ENCODE measurements around the gene CDH12.
"Not testable (repeated sequence)": the region's sequence is repeated elsewhere in the genome, so short reads cannot be mapped to it uniquely, and the experiment has no call there.

The CDH12 gene

DNA sequence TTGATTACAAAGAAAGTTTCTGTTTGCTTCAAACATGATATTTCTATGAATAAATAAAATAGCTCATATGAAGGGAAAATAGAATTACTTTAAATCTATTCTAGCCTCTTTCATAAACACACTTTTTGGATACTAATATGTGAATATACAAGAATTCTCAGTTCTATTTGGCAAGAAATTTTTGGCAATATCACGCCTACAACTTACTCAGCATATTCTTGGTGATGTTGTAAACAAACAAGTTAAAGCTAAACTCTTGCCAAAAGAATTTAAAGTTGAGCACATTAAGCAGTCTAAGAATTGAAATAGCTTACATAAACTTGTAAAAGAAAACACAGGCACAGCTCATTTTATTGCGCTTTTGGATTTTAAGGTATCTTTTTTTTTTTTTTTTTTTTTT, 209.8 kb downstream of the CDH12 start:
- DNase-seq = no peak

DNA sequence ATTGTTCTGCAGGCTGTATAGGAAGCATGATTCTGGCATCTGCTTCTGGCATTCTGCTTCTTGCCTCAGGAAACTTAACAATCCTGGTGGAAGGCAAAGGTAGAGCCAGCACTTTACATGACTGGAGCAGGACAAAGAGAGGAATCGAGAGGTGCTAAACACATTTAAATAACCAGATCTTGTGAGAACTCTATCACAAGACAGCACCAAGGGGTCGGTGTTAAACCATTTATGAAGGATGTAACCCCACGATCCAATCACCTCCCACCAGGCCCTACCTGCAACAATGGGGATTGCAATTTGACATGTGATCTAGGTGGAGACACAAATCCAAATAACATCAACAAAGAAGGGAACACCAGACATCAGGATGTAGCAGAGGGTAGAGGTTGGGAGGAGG, 221.5 kb downstream of the CDH12 start:
- DNase-seq = no peak

DNA sequence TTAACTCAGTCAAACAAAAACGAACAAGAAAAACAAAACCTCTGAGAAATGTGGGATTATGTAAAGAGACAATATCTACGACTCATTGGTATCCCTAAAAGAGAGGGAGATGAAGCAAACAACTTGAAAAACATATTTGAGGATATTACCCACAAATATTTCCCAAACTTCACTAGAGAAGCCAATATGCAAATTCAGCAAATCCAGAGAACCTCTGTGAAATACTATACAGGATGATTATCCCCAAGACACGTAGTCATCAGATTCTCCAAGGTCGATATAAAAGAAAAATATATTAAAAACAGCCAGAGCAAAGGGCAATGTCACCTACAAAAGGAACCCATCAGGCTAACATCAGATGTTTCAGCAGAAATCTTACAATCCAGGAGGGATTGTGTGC, 226.1 kb downstream of the CDH12 start:
- no peak for DNase-seq

DNA sequence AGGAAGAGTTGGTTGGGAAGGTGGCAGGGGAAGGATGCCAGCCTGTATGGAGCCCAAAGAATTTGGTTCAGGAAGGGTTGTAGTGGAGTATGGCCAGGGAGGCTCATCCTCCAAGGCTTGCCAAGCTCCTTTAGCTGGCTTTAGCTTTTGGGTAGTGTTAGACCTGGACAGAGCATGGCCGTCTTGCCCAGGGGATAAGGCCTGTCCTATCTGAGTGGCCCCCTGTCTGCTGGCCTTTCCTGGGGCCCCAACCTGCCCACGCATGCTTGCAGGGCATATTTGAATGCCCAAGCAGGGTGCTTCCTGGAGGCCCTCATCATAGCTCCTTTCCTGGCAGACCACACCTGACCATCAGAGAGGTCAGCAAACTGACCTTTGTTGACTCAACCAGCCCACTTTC, 227.7 kb downstream of the CDH12 start:
- DNase-seq = no peak

DNA sequence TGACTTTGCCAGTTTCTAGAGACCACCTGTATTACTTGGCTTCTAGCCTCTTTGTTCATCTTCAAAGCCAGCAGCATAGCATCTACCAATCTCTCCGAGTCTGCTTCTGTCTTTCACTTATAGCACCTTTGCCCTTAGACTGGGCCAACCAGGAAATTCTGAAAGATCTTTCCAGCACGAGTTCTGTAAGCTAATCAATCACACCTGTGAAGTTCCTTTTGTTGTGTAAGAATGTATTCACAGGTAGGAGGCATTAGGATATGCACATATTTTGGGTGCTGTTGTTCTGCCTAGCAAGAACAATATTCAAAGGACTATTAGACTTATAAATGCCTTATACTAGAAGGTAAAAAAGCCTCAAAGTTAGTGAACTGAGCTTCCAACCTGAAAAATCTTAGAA, 232.1 kb downstream of the CDH12 start:
- DNase-seq = no peak

DNA sequence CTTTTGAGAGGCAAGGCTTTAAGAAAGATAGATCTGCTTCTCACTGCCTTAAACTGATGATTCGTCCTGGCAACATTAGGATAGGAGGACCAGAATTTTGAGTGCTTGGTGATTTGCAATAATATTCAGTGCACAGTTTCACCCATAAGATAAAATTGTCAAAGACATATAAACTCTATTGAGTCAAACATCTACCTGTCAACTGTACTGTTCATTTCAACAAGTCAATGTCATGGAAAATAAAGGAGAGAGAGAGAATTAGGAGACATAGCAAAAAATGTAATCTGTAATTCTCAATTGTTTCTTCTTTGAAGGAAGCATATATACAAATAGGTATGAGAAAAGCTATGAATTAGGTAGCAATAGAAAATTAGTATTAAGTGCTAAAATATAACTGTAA, 237.2 kb downstream of the CDH12 start:
- DNase-seq = no peak

DNA sequence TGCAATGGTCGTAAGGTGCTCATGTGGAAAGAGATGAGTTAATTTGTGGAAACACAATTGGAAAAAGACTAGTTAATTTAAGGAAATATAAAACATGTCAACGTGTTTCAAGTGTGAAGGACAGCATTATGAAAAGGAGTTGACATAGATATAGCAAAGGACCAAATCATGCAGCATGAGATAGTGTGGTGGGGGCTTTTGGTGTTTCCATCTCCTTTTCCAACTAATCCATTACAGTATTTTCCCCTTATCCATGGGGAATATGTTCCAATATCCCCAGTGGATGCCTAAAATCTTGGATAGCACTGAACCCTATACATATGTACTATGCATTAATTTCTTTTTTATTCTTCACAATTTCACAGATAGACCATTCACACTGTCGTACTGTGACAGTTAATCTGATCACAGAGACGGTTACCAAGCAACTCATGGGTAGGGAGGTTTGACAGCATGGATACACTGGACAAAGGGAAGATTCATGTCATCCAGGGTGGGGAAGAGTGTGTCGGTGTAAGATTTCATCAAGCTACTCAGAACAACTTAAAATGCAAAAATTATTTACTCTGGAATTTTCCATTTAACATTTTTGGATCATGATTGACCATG, 238.6 kb downstream of the CDH12 start:
- DNase-seq = no peak

DNA sequence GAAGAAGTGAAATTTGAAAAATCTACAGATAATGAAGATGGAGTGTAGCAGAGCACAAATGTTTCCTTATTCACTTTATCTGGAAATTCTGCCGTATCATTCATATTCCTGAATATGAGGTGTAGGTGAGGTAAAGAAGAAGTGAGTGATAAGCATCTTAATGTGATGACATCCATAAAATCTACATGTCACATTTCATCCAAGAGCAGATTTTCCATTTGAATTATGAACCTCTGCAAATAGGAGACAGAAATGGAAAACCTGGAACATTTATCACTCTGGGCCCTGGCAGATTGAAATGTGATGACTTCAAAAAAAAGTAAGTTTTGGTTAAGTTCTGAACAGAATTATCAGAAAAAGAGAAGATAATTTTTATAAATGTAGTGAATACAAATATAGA, 240.2 kb downstream of the CDH12 start:
- DNase-seq = no peak

DNA sequence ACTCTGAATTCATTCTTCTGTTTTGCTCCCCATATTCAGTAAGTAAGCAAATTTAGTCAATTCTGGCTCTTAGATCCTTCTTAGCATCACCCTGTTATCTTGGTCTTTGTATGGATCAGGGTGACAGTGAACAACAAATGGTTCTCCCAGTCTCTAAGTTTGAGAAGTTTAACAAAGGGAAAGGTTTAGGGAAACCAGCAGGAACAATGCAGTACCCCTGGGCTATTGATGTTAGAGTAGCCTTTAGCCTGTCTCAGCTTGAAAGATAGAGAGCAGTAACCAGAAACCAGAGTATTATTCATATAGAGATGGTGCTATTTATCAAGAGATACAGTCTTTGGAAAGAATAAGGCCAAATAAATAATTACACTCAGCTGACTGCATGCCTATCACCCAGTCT, 241.8 kb downstream of the CDH12 start:
- no peak for DNase-seq

DNA sequence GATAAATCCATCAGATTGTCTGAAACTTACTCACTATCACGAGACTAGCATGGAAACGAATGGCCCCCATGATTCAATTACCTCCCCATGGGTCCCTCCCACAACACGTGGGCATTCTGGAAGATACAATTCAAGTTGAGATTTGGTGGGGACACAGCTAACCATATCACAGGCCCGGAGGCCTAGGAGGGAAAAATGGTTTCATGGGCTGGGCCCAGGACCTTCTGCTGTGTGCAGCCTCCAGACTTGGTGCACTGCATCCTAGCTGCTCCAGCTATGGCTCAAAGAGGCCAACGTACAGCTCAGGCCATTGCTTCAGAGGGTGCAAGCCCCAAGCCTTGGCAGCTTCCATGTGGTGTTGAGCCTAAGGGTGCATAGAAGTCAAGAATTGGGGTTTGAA, 245.6 kb downstream of the CDH12 start:
- not testable (repeated sequence) for DNase-seq

DNA sequence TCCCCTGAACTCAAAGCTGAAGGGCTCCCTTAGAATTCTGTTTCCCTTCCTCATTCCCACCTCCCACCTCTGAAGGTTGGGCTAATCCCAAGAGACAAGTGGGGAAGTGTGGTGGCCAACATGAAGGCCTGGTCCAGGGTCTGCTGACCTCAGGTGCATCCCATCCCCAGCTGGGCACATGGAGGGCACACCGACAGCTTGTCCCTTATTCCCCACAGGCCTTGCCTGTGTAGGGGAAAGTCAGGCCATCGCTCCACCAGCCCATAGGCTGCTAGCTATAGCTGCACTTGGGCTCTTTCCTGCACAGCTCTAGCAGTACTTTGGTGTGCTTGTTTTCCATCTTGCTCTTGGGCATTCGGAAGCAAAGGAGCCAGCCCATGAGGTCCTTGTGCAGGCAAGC, 247.7 kb downstream of the CDH12 start:
- no peak for DNase-seq

DNA sequence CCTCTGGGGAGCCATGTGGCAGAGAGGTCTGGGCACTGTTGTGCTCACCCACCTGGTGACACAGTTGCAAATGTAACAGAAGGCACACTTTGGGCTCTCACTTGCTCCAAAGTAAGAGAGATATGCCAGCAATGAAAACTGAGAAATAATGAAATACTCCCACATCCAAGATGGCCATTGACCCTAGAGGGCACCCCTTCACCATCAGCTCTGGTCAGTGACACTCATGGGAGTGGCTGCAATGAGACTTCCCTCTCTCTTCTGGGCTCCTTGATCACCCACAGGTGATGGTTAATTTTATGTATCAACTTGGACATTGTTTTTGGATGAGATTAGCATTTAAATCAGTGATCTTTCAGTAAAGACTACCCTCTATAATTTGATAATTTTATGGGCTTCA, 248.4 kb downstream of the CDH12 start:
- DNase-seq = no peak

DNA sequence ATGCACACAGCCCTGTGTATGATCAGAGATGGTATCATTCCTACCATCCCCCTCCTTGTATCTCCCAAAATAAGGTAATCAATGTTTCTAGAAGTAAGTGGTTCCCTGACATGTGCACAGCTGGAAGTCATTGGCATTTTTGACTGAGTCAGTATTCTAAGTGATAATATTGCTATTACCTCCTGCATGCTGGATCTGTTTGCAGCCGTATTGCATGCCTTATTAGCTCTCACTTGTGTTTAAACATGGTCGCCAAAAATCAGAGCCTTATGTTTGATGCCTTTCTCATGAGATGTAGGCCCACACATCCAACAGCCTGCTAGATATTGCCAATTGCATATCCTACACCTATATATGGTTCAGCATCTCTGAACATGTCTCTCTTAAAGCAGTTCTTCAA, 254.3 kb downstream of the CDH12 start:
- DNase-seq = no peak

DNA sequence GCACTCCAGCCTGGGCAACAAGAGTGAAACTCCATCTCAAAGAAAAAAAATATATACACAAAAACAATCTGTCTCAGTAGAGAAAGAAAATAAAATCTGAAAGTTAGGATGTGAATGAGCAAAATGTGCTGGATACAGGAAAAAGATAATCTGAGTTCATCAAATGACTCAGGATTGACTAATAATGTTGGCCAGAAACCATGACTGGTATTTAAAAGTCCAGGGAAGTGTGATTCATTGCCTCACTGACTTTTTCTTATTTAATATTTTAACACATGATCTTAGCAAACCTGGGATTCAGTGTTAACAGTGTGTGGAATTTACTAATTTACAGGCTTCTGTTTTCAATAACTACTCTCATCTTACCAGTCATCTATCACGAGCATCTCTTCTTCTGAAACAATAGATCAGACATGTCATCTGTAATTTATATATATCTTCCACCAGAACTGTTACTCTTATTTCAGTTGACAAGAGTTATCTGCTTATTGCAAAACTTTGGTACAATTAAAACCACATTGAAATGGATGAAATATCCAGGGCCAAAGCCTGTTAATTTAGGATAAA, 256.7 kb downstream of the CDH12 start:
- no peak for DNase-seq

DNA sequence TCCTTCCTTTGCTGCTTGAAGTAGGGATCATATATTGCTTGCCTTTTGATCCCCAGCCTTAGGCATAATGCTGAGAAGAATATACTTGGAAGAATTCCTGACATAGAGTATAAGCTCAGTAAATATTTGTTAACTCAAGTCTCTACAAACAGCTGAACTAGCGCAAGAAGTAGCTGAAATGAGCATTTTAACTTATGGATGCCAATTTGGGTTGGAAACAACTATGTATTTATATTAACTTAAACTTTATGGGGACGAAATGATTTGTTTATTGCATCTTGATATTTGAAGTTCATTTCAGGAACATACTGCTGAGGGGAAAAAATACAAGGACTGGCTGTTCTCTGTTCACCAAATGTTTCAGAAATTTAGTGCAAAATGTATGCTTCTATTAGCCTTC, 258.7 kb downstream of the CDH12 start:
- no peak for DNase-seq

DNA sequence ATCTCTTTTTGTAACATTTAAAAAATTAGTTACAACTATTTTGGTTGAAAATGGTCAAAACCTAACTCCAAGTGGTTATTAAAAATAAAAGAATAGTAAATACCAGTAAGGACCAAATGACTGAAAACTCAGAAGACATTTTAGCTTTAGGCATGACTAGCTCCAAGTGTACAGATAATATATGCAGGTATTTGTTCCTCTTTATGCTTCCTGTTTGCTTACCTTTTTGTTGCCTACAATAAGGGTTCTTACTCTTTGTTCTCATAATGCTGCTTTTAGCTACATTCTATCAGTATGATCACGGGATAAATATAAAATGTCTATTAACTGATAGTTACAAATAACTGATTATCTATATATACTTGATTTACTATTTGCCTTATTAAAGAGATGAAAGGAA, 259.6 kb downstream of the CDH12 start:
- DNase-seq = no peak

DNA sequence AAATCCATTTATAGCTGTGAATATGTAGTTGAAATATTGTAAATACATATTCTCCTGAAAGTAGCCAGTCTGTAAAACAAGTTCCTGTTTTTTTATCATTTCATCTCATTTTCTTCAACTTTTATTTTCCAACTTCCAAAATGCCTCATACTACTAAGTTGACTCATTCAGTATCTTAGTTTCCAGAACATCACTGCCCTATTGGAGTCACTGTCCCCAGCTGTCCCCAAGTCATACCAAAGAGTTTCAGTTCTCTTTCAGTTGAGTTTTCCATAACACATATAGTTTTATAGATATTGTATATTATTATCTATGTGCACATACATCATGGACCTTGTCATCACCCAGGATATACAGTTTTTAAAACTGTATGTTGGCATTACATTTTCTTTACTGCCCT, 261.7 kb downstream of the CDH12 start:
- DNase-seq = no peak

DNA sequence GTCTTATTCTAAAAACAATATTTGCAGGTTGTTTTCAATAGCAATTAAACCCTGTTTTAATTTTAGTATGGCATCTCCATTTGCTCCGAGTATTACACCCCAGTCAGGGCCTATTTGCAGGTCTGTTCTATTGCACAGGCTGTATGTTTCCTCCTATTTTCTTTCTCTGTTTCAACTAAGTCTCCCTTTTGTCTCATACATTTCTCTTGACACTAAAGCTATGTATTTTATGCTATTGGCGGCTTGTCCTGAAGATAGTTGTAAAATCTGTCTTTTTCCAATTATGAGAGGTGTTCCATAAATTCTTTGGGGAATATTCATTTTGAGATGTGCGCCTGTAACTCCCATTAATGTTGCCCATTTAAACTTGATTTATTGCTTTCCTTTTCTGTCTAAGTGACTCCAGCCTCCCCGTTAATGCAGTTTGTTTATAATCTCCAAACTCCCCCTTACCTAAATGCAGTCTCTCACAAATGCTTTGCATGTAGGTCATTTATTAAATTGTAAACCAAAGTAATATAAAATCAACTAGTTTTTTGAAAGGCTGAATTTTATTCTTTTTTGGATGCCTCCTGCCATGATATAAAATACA, 262.4 kb downstream of the CDH12 start:
- DNase-seq = no peak

DNA sequence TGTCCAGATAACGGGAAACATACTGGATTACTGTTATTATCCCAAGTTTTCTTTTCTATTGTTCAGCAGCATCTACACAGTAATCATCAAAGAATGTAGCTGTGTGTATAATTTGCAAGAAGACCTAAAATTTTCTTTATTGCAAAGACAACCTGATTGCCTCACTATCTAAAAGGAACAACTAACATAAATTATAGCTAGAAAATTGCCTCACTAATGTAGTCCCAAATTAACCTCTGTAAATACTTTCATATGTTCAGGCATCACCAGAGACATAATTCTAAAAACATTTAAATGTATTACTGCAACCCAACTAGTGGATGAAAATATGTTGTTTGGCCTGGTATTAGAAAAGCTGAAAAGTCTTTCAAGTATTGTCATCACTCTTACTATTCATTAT, 275.4 kb downstream of the CDH12 start:
- no peak for DNase-seq

DNA sequence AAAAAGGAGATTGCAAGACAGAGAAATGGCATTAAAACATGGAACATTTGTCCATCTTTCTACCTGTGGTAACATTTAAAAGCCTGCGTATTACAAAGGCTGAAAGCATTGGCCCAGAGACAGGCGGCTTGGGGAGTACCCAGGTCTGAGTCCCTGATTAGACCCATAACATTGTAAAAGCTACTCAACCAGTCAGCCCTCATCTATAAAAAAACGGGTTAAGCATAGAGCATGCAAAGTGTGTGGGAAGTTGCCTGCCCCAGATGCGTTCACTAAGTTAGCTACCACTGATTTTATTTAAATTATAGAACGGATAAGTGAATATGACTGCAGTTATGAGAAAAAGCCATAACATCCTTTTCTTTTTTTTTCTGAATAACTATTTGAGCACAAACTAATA, 276.1 kb downstream of the CDH12 start:
- DNase-seq = no peak

DNA sequence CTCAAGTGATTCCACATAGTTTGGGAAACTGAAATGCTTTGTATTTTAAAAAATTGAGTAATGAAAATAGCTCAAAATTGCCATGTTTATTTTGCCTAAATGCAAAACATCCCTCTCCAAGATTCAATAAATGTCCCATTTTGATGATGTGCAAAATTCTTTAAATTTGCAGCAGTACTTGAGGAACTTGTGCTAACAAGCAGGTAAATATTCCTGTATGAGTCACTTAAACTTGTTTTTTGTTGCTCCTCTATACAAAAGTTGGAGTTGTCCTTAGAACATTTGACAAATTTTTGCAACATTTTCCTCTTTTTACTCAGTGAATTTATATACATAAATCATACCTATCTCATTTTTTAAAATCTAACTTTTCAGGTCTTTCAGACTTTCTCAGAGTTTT, 280.2 kb downstream of the CDH12 start:
- no peak for DNase-seq

DNA sequence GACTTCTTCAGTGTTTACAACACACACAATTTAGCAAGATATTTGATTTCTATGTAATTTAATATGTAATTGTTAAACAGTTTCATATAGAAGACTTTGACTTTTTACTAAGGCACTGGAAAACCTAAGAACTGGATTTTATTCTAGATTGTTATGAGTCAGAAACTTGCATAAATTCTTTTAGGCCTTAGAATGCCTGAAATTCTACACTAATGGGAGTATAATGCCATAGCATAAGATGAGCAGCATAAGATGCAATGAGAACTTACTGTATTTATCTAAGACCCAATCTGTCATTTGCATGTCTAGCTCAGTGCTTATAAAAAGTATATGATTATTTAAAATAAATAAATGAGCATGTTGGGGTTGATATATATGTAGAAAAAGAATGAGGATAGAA, 285.2 kb downstream of the CDH12 start:
- no peak for DNase-seq

DNA sequence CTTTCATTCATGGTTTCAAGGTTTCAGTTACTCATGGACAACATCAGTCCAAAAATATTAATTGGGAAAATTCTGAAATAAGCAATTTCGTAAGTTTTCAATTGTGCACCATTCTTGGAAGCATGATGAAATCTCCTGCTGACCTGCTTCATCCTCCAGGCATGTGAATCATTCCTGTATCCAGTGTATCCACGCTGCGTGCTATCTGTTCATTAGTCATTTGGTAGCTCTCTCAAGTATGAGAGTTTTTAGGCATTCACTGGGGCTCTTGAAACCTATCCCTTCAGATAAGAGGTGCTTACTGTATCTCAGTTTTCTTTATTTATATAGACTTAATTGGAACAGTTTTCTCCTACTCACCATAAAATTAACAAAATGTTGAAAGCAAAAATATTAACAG, 293.0 kb downstream of the CDH12 start:
- no peak for DNase-seq

DNA sequence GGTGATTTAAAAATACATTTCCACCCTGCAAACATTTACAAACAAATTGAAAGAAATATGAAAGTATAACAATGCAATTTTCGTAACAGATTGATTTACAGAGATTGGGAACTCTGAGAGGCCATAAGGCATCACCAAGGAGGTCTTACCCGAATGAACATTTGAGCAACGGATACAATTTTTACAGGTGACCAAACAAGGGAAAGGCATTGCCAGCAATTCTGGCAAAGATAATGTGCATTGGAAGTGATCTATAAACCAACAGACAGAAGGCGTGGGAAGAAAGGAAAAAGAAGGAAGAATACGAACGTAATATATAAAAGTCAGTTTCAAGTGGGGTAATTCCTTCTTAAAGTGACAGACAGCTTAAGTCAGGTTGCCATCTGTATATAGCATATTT, 295.9 kb downstream of the CDH12 start:
- DNase-seq = no peak

DNA sequence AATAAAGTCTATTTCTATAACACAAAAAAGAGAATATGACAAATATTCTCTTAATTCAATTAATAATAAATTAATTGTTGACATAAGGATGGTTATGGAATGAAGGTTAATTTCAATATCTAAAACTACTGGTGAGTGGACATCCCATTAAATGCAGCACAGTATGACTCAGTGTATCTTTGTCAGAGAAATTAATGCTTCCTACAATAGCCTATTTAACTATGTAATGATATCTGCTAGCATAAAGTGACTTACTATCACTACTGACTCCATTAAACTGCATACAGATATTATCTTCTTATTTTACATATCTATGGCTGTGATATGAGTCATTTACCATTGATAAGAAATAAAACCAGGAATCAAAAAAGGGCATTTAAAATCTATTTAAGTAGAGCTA, 298.7 kb downstream of the CDH12 start:
- no peak for DNase-seq

All from stimulated activated CD4-positive, alpha-beta T cell treated with anti-CD3 and anti-CD28 coated beads, Interleukin-1b, Interleukin-23, amount 100 ng/mL, for 48 hours (primary cell).